Retina (tissue), 1 donor: Measurements from ENCODE around the gene NOP58.
"Not testable (repeated sequence)": the region's sequence is repeated elsewhere in the genome, so short reads cannot be mapped to it uniquely, and the experiment has no call there.

Experiments used
- DNase-seq: peaks from one replicate; pipeline ENCODE4 v3.0.0-alpha.2; 2016

NOP58 gene

GRCh38 chr2:202265467-202266277 is at the start of gene NOP58:
Gene NOP58 (plus strand): TSS chr2:202265763. CDS start chr2:202265942, 179 bp downstream.
- peak; percentile 98 for DNase-seq

- no peak for DNase-seq
Observed at GRCh38 chr2:202221873-202222272, 43.7 kb upstream of the NOP58 start.

GRCh38 chr2:202237787-202238233 is 27.8 kb upstream of the NOP58 start:
- DNase-seq: peak; percentile 84

GRCh38 chr2:202238234-202239197 is 27.0 kb upstream of the NOP58 start, which contains the start of gene SUMO1:
Gene SUMO1 (minus strand): TSS chr2:202238597. CDS start chr2:202238451, 146 bp downstream.
- peak; percentile 98 for DNase-seq

GRCh38 chr2:202247710-202248109 is 17.9 kb upstream of the NOP58 start:
- not testable (repeated sequence) for DNase-seq

GRCh38 chr2:202249521-202250253 is 15.9 kb upstream of the NOP58 start:
- no peak for DNase-seq

- DNase-seq: no peak
Observed at GRCh38 chr2:202251494-202251893, 14.1 kb upstream of the NOP58 start.

GRCh38 chr2:202261531-202261930 is 4.0 kb upstream of the NOP58 start:
- DNase-seq: no peak

- no peak for DNase-seq
Observed at GRCh38 chr2:202267495-202267894, 1.9 kb downstream of the NOP58 start.

GRCh38 chr2:202269585-202269984 is 4.0 kb downstream of the NOP58 start:
- DNase-seq: no peak

- no peak for DNase-seq
Observed at GRCh38 chr2:202270487-202270886, 4.9 kb downstream of the NOP58 start.

- DNase-seq: not testable (repeated sequence)
Observed at GRCh38 chr2:202276078-202276720, 10.6 kb downstream of the NOP58 start.

- no peak for DNase-seq
Observed at GRCh38 chr2:202278036-202278760, 12.6 kb downstream of the NOP58 start.

GRCh38 chr2:202278944-202279343 is 13.4 kb downstream of the NOP58 start:
- no peak for DNase-seq

GRCh38 chr2:202286595-202286994 is 21.0 kb downstream of the NOP58 start:
- DNase-seq: no peak

GRCh38 chr2:202289394-202290204 is 24.0 kb downstream of the NOP58 start:
- no peak for DNase-seq

- no peak for DNase-seq
Observed at GRCh38 chr2:202290316-202290715, 24.8 kb downstream of the NOP58 start.

- no peak for DNase-seq
Observed at GRCh38 chr2:202290970-202291369, 25.4 kb downstream of the NOP58 start.

GRCh38 chr2:202299712-202300111 is 34.1 kb downstream of the NOP58 start:
- DNase-seq: no peak

- DNase-seq: no peak
Observed at GRCh38 chr2:202306034-202306433, 40.5 kb downstream of the NOP58 start.

GRCh38 chr2:202307690-202308089 is 42.1 kb downstream of the NOP58 start:
- DNase-seq: no peak
